Measurements from ENCODE around the gene GALNT17.
"Not testable (repeated sequence)": the region's sequence is repeated elsewhere in the genome, so short reads cannot be mapped to it uniquely, and the experiment has no call there.

GALNT17 gene

GRCh38 chr7:71566991-71567390, 435.0 kb downstream of the GALNT17 start:
- no peak for DNase-seq

GRCh38 chr7:71574153-71574860, 442.4 kb downstream of the GALNT17 start:
- DNase-seq, result no peak

GRCh38 chr7:71580027-71580426, 448.1 kb downstream of the GALNT17 start:
- DNase-seq, result no peak

- DNase-seq, result no peak
Observed at GRCh38 chr7:71584256-71584655, 452.3 kb downstream of the GALNT17 start.

GRCh38 chr7:71591876-71592275, 459.9 kb downstream of the GALNT17 start:
- DNase-seq, result no peak

DNA sequence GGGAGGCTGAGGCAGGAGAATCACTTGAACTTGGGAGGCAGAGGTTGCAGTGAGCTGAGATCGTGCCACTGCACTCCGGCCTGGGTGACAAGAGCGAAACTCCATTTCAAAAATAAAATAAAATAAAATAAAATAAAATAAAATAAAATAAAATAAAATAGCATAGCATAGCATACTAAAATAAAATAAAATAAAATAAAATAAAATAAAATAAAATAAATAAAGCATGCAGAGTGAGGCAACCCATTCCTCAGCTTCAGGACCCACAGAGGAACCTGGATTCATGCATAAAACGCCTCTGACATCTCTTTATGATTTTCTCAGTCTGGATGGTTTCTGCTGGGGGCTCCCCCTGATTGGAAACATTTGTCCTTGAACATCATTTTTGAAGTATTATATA, 460.4 kb downstream of the GALNT17 start:
- DNase-seq, result not testable (repeated sequence)

DNA sequence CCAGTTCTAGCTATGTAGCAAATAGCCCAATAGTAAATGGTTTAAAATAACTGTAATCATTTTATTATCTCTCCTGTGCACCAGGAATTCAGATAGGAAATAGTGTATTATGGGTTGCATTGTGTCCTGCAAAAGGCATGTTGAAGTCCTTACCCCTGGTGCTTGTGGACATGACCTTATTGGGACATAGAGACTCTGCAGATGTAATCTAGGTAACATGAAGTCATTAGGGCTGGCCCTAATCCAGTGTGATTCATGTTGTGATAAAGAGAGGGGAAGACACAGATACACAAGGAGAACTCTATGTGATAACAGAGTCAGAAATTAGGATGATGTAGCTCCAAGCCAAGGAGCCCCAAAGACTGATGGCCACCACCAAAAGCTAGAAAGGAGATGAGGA, 462.8 kb downstream of the GALNT17 start:
- no peak for DNase-seq

DNA sequence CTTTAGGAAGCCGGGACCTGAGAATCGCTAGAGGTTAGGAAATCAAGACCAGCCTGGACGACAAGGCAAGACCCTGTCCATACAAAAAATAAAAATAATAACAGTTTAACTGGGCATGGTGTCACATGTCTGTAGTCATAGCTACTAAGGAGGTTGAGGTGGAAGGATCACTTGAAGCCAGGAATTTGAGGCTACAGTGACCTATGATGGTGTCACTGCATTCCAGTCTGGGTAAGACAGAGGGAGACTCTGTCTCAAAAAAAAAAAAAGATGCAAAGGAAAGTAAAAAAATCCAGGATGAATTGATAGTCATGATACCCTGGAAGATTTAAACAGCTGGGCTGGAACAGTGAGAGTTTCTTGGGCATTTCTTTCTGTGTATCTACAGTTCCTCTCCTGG, 463.2 kb downstream of the GALNT17 start:
- DNase-seq, result no peak

DNA sequence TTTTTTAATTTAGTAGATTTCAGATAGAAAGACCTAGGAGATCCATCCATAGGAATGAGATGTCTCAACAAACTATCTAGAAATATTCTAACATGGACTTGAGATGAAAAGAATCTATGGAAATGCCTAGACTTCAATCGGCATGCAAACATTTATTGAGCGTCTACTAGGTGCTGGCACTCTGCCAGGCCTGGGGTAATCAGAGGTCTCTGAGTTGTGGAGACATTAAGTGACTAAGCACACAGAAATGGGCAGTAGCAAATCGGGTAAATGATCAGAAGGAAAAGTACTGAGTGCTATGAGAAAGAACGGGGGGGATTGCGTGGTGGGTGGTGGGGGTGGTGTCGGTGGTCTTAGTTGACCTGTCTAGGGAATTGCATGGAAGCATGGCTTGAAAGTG, 466.6 kb downstream of the GALNT17 start:
- no peak for DNase-seq

- no peak for DNase-seq
Observed at GRCh38 chr7:71601851-71602250, 469.9 kb downstream of the GALNT17 start.

DNA sequence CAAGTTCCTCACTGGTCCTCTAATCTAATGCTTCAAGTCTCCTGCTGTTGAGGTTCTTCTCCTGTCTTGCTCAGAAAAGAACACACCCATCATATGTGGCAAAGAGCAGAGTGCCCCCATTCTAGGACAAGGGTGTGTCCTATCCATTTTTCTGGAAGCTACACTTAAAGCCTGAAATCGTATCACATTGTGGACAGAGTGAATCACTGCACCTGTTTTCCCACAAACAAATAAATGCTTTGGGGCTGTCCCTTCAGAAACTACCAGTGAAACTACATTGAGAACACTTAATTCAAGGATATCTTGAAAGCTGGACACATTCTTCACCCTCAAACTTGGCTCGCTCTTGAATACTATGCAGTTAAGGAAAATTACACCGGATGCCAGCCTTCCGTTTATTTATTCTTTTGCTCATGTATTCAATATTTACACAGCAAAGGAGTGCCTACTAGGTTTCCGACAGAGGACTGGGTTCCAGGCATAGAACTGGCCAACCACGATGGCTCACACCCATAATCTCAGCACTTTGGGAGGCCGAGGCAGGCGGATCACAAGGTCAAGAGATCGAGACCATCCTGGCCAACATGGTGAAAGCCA, 473.0 kb downstream of the GALNT17 start:
- DNase-seq, result no peak

DNA sequence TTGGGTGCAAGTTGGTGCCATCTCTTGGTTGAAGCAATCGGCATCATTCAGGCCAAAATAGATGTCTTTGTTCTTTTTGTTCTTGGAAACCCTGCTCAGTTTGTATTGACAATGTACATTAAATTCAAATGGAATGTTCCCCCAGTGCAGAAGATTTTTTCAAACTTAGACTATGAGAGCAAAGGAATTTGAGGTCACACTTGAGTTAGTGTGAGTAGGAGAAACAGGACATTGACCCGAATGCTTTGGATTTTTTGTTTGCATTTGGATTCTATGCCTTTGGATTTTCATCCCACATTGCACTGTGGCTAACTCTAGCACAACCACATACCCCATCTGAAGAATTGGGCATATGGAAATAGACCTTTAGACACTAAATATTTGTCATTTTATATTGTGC, 480.0 kb downstream of the GALNT17 start:
- no peak for DNase-seq

GRCh38 chr7:71612911-71613310, 481.0 kb downstream of the GALNT17 start:
- no peak for DNase-seq

DNA sequence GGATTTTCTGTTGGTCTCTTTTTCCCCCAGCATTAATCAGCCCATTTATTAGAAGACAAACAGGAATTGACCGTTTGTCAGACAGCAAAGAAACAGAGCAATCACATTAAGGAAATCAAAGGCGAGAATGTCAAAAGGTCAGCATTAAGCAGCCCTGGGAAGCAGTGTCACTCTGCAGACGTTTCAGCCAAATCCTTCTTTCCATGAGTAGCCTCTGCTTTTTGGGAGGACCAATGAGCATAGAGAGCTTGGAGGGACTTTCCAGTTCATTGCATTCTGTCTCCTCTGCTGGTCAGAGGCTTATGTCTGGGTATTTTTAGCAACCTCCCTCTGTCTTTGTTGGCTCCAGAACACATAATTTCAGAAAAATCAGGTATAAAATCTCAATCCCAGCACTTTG, 481.4 kb downstream of the GALNT17 start:
- no peak for DNase-seq

DNA sequence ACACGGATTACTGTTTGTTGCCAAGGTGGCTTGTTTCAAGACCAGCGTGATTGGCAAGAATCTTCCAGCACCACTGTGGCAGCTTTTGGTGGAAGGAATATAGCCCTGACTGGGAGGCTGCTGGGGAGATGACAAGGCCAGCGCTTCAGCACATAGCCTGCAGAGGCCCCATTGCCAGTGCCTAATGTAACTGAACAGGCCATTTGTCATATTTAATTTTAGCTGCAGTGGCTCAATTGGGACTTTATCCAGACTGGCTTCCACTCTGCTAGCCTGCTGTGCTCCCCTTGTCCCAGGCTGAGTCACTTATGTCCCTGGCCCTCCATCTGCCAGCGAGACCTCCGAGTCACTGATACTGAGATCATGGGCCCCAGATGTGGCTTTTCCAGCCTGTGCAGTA, 483.1 kb downstream of the GALNT17 start:
- DNase-seq, result no peak

- DNase-seq, result no peak
Observed at GRCh38 chr7:71616217-71616616, 484.3 kb downstream of the GALNT17 start.

DNA sequence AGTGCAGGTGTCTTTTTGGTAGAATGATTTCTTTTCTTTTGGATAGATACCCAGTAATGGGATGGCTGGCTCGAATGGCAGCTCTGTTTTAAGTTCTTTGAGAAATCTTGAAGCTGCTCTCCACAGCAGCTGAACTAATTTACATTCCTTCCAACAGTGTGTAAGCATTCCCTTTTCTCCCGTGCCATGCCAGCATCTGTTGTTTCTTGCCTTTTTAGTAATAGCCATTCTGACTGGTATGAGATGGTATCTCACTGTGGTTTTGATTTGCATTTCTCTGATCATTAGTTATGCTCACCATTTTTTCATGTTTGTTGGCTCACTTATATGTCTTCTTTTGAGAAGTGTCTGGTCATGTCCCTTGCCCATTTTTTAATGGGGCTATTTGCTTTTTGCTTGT, 486.3 kb downstream of the GALNT17 start:
- no peak for DNase-seq

- DNase-seq, result no peak
Observed at GRCh38 chr7:71625545-71625944, 493.6 kb downstream of the GALNT17 start.

GRCh38 chr7:71626206-71626605, 494.3 kb downstream of the GALNT17 start:
- DNase-seq, result no peak

DNA sequence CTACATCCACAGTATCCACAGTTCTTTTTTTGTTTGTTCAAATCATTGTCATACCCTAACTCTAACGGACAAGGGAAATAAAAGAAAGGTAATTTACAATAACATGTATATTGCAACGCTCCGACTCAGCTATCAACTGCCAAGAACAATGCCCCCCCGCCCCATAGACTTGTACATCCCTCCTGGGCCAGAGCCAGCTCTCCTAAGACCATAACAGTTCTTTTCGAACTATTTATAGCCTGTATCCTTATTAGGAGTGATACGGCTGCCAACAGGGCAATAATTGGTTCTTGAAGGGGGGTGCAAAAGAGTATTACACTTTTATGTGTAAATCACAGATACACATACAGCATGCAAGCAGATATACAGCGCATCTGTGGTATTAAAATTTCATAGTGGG, 495.7 kb downstream of the GALNT17 start:
- no peak for DNase-seq

DNA sequence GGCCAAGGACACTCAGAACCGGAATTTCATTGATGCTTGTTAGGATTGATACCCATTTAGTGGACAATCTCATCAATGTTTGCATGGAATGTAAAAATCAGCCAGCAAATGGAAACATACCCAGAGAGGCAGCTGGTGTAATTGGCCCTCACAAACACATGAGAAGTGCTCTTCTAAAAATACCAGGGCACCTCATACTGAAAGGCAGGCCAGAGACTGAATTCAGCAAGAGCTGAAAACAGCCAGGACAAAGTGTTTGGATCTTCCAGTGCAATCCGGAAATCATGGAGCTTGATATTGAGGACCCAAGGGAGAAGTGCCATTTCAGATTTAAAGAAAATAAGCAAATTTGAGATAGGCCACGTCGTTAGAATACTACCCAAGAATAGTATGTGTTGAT, 498.6 kb downstream of the GALNT17 start:
- DNase-seq, result no peak

DNA sequence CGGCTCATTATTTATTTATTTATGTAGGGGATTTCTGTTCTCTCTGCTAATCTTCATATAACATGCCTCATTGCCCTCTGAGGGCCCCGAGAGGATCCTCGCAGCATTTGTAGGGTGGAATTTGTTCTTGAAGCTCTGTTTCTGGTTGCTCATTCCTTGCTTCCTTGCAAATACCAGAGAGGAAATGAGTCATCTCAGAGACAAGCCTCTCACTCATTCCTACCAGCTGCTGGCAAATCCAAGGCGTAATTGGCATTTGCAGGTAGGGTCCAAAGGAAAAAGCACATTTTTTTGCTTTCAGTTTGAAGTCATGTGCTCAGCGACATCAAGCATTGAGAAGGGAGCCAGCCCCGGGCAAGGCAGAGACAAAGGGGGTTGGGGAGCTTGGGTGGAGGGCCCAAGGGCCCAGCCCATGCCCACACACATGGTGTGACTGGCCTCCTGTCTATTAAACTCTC, 501.6 kb downstream of the GALNT17 start:
- DNase-seq, result no peak

DNA sequence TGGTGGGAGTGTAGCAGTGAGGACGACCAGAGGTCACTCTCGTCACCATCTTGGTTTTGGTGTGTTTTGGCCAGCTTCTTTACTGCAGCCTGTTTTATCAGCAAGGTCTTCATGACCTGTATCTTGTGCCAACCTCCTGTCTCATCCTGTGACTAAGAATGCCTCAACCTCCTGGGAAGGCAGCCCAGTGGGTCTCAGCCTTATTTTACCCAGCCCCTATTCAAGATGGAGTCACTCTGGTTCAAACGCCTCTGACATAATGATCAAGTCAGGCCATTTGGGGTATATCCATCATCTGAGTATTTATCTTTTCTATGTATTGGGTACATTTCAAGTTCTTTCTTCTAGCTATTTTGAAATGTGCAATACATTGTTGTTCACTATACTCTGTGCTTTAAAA, 503.9 kb downstream of the GALNT17 start:
- DNase-seq, result not testable (repeated sequence)

- DNase-seq, result no peak
Observed at GRCh38 chr7:71636329-71636728, 504.4 kb downstream of the GALNT17 start.

GRCh38 chr7:71637578-71637977, 505.6 kb downstream of the GALNT17 start:
- DNase-seq, result no peak

Data from effector CD4-positive, alpha-beta T cell (primary cell).